Lung (tissue), 12 donors: ENCODE data around the gene DCDC1. TPM values are rescaled to one million over a fixed set of nuclear protein-coding genes. Genes with fewer than 3 reads are reported as not detected.

ENCODE experiments used
- ATAC-seq: fragments of 200-7000 bp; cut with Tn5 transposase; one replicate; pipeline ENCODE4 v1.9.1; 2020; ENCODE audit warnings: moderate number of reproducible peaks; ENCODE audit not compliant: insufficient read depth, low FRiP score
- DNase-seq, 3 donors: peaks; one replicate each; pipeline ENCODE4 v3.0.0-alpha.2; 2013 to 2017
- H3K27ac ChIP-seq, 2 donors: one replicate each; pipeline ENCODE4 v1.5.1; 2013; ENCODE audit warnings: mild to moderate bottlenecking in 2 of 2, moderate library complexity in 2 of 2, control low read depth in 1 of 2, inconsistent platforms in 1 of 2, low read depth in 1 of 2, low read length in 1 of 2
- H3K27me3 ChIP-seq, 3 donors: one replicate each; pipeline ENCODE4 v1.5.1; 2013; ENCODE audit warnings: low read length in 2 of 3; ENCODE audit not compliant: control insufficient read depth in 3 of 3, insufficient read depth in 3 of 3
- H3K36me3 ChIP-seq, 4 donors: one replicate each; pipeline ENCODE4 v1.5.1; 2013; ENCODE audit warnings: low read length in 4 of 4, mild to moderate bottlenecking in 1 of 4, moderate library complexity in 1 of 4; ENCODE audit not compliant: control insufficient read depth in 4 of 4, insufficient read depth in 4 of 4
- H3K4me1 ChIP-seq, 5 donors: one replicate each; pipeline ENCODE4 v1.5.1; 2013; ENCODE audit warnings: low read length in 5 of 5, mild to moderate bottlenecking in 2 of 5, moderate library complexity in 1 of 5; ENCODE audit not compliant: control insufficient read depth in 5 of 5, insufficient read depth in 5 of 5
- H3K4me3 ChIP-seq: one replicate; pipeline ENCODE4 v1.5.1; 2013; ENCODE audit warnings: mild to moderate bottlenecking, control low read depth, moderate library complexity
- H3K9ac ChIP-seq, 2 donors: one replicate each; pipeline ENCODE4 v1.5.1; 2013; ENCODE audit warnings: low read length in 2 of 2, control low read depth in 1 of 2; ENCODE audit not compliant: insufficient read depth in 1 of 2
- H3K9me3 ChIP-seq, 4 donors: one replicate each; pipeline ENCODE4 v1.5.1; 2013; ENCODE audit warnings: low read length in 3 of 4, mild to moderate bottlenecking in 1 of 4, moderate library complexity in 1 of 4; ENCODE audit not compliant: control insufficient read depth in 4 of 4, insufficient read depth in 3 of 4
- CTCF ChIP-seq: IDR thresholded peaks from 2 replicates; pipeline ENCODE4 v1.5.1; 2012; ENCODE audit warnings: mild to moderate bottlenecking; ENCODE audit errors: control extremely low read depth, extremely low read depth
- WGBS, 2 donors: extraction: QIAGEN DNeasy Blood & Tissue Kit; methylation state at CpG; one replicate each; pipeline ENCODE4 v1.1.7; 2013; 5-methylcytosine and 5-hydroxymethylcytosine counted together
- polyA plus RNA-seq, 2 donors: library from polyadenylated mRNA; stranded (reverse); fragments of 200-250 nt; gene quantifications; one replicate each; pipeline ENCODE4 v1.2.1, GENCODE V29; 2013
- total RNA-seq, 2 donors: library from RNA; depleted of rRNA in 1 of 2; stranded (reverse); fragments of >200 nt in 1 of 2; gene quantifications; one replicate each; pipeline ENCODE4 v1.2.1, GENCODE V29; 2014 to 2021
- donor health status: control.
- donor health status: control.
- donor health status: Bipolar disorder and iron deficiency.
- donor health status: healthy.
- donor health status: DM: yes; HTN: yes; CAD: no.

The DCDC1 gene
- total and polyA plus RNA-seq, 4 donors: 0.47 to 20.6 (median 4.7) TPM

GRCh38 chr11:31106326-31106725 is 263.2 kb downstream of the DCDC1 start:
- ATAC-seq: no peak
- WGBS, 2 donors: 44 to 49% methylated on average over 3 of the region's 3 CpGs

GRCh38 chr11:31102875-31103274 is 266.7 kb downstream of the DCDC1 start:
- H3K27ac ChIP-seq: no peak overlapping the region
- TF ChIP-seq CTCF: no peak
- DNase-seq (no peak), ATAC-seq (no peak)
- H3K9me3 ChIP-seq: no peaks in the 10 kb centered on the region
- no peak overlapping the region for H3K9ac ChIP-seq
- peaks cover 0 to 7% (median 0%) of the 10 kb centered on the region in 5 donors for H3K4me1 ChIP-seq
- no peaks in the 10 kb centered on the region for H3K27me3 ChIP-seq
- H3K36me3 ChIP-seq: no peaks in the 10 kb centered on the region
- WGBS, 2 donors: 76 to 88% methylated on average over 5 of the region's 5 CpGs
- H3K4me3 ChIP-seq: no peak overlapping the region

More at GRCh38 chr11:31106326-31106725, 263.2 kb downstream of the DCDC1 start:
- Histone ChIP-seq H3K9ac (no peak overlapping the region), H3K27me3 (no peaks in the 10 kb centered on the region), H3K4me3 (no peak overlapping the region), H3K36me3 (no peaks in the 10 kb centered on the region), H3K27ac (no peak overlapping the region), H3K4me1 (peaks cover 0 to 7% (median 0%) of the 10 kb centered on the region in 5 donors), H3K9me3 (no peaks in the 10 kb centered on the region)
- no peak for TF ChIP-seq CTCF
- no peak for DNase-seq

- no peak for TF ChIP-seq CTCF
- peaks cover 0 to 7% (median 0%) of the 10 kb centered on the region in 5 donors for H3K4me1 ChIP-seq
- no peak overlapping the region for H3K4me3 ChIP-seq
- no peak overlapping the region for H3K27ac ChIP-seq
- no peak overlapping the region for H3K9ac ChIP-seq
- DNase-seq: no peak
- ATAC-seq: no peak
- H3K27me3 ChIP-seq: no peaks in the 10 kb centered on the region
- H3K9me3 ChIP-seq: no peaks in the 10 kb centered on the region
- no peaks in the 10 kb centered on the region for H3K36me3 ChIP-seq
Observed at GRCh38 chr11:31102316-31102715, 267.2 kb downstream of the DCDC1 start.

- no peaks in the 10 kb centered on the region for H3K36me3 ChIP-seq
- WGBS, 2 donors: 53 to 75% methylated on average over 2 of the region's 2 CpGs
- H3K9ac ChIP-seq: no peak overlapping the region
- H3K4me1 ChIP-seq: no peaks in the 10 kb centered on the region
- H3K27ac ChIP-seq: no peak overlapping the region
- H3K4me3 ChIP-seq: no peak overlapping the region
- no peaks in the 10 kb centered on the region for H3K27me3 ChIP-seq
- no peak for TF ChIP-seq CTCF
- DNase-seq (no peak), ATAC-seq (no peak)
- H3K9me3 ChIP-seq: no peaks in the 10 kb centered on the region
Observed at GRCh38 chr11:31096191-31096805, 273.2 kb downstream of the DCDC1 start.
